ENCODE measurements around the gene NPAS3. TPM values are rescaled to one million over a fixed set of nuclear protein-coding genes. Genes with fewer than 3 reads are reported as not detected.

NPAS3 gene
- total and polyA plus RNA-seq, 2 donors (not counting 3 experiments of a cell fraction or from before 2014, with no cell fraction given): 0.10 to 0.13 TPM

DNA sequence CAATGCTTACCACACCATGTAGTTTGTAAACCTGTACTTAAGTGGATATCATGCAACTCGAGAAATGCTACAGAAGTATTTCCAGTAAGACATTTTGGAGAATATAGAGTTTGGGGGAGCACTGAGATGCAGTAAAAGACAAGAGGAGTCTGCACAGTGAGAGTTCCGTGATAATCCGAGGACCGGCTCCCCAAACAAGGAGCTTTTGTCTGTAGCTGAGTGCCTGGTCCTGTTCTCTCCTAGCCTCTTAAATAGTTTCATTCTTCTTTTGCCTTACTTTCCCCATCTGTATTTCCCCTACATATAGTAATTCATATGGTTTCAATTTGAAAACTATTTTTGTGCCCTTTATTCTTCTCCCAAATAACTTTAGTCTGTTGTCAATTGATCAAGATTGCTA lies 648.1 kb downstream of the NPAS3 start:
- DNase-seq (ENCODE audit: low read depth, low spot score) (no peak), FAIRE-seq (no peak)
- no peak overlapping the region for H3K9ac ChIP-seq (replicated peaks; ENCODE audit: extremely low read depth, insufficient read depth, low read length)
- no peaks in the 10 kb centered on the region for H3K36me3 ChIP-seq (ENCODE audit: control insufficient read depth in 2 of 2, extremely low read depth in 1 of 2, insufficient read depth in 2 of 2, low read length in 2 of 2)
- H3K27ac ChIP-seq (ENCODE audit: insufficient read depth, low read depth, low read length): no peak overlapping the region
- no peaks in the 10 kb centered on the region for H3K9me1 ChIP-seq (replicated peaks; ENCODE audit: control insufficient read depth, extremely low read depth, insufficient read depth, low read length)
- H2AFZ ChIP-seq (ENCODE audit: low read depth, low read length): no peak overlapping the region
- no peak overlapping the region for H3K4me3 ChIP-seq (replicated peaks in 1 of 3; ENCODE audit: insufficient read depth in 1 of 3, low read depth in 1 of 3, low read length in 3 of 3)
- dilution Hi-C loops (cut with MboI; ENCODE audit: extremely low pct_ligation_motif_present, low sequenced_read_pairs): no loop called here
- H3K27me3 ChIP-seq (ENCODE audit: control insufficient read depth in 2 of 2, insufficient read depth in 2 of 2, low read length in 2 of 2): no peaks in the 10 kb centered on the region
- TF ChIP-seq JUN (IDR thresholded peaks at IDR 0.05; ENCODE audit: borderline replicate concordance, insufficient read depth, insufficient read length, low read depth): no peak
- TF ChIP-seq EZH2 (IDR thresholded peaks at IDR 0.05; ENCODE audit: borderline replicate concordance, low read depth, low read length, severe bottlenecking): no peak
- TF ChIP-seq POLR2AphosphoS5 (IDR thresholded peaks at IDR 0.05; ENCODE audit: insufficient read depth, low read depth, low read length): no peak
- TF ChIP-seq, protein P1, sequence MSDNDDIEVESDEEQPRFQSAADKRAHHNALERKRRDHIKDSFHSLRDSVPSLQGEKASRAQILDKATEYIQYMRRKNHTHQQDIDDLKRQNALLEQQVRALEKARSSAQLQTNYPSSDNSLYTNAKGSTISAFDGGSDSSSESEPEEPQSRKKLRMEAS (IDR thresholded peaks at IDR 0.05; ENCODE audit: insufficient read depth, insufficient read length): no peak
- TF ChIP-seq MYC (IDR thresholded peaks at IDR 0.05; ENCODE audit: low read depth, low read length): no peak
- TF ChIP-seq FOS (IDR thresholded peaks at IDR 0.05; ENCODE audit: borderline replicate concordance, insufficient read depth, low read length): no peak
- TF ChIP-seq, protein P2, sequence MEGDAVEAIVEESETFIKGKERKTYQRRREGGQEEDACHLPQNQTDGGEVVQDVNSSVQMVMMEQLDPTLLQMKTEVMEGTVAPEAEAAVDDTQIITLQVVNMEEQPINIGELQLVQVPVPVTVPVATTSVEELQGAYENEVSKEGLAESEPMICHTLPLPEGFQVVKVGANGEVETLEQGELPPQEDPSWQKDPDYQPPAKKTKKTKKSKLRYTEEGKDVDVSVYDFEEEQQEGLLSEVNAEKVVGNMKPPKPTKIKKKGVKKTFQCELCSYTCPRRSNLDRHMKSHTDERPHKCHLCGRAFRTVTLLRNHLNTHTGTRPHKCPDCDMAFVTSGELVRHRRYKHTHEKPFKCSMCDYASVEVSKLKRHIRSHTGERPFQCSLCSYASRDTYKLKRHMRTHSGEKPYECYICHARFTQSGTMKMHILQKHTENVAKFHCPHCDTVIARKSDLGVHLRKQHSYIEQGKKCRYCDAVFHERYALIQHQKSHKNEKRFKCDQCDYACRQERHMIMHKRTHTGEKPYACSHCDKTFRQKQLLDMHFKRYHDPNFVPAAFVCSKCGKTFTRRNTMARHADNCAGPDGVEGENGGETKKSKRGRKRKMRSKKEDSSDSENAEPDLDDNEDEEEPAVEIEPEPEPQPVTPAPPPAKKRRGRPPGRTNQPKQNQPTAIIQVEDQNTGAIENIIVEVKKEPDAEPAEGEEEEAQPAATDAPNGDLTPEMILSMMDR (IDR thresholded peaks at IDR 0.05; ENCODE audit: extremely low read depth in 1 of 2, insufficient read depth in 1 of 2, low read depth in 1 of 2, low read length in 2 of 2): no peak
- TF ChIP-seq POLR2A (IDR thresholded peaks at IDR 0.05; ENCODE audit: low read depth, low read length): no peak
- no peak for TF ChIP-seq GATA2 (IDR thresholded peaks at IDR 0.05; ENCODE audit: insufficient read depth, insufficient read length, low read depth, low read length)
- no peak overlapping the region for H3K4me2 ChIP-seq (ENCODE audit: insufficient read depth, low read length)
- ChIA-PET CTCF (interaction anchor here (1.3 kb wide), 1 partner anchor 206 kb away, joined by 3 read pairs; no protein-coding TSS in a partner anchor), POLR2A (no interaction called here)
- no TSS peak for BruUV-seq (replicated peaks)
- no peaks in the 10 kb centered on the region for H3K9me3 ChIP-seq (replicated peaks; ENCODE audit: control insufficient read depth, insufficient read depth, low read length)
- H4K20me1 ChIP-seq (replicated peaks; ENCODE audit: control insufficient read depth, extremely low read depth, insufficient read depth, low read length): no peaks in the 10 kb centered on the region
- intact Hi-C loops (cut with micrococcal nuclease): no loop called here
- H3K79me2 ChIP-seq (ENCODE audit: control insufficient read depth, insufficient read depth, low read length): no peaks in the 10 kb centered on the region
- H3K4me1 ChIP-seq (ENCODE audit: control insufficient read depth, extremely low read depth, insufficient read depth, low read length): no peaks in the 10 kb centered on the region

Data from endothelial cell of umbilical vein (primary cell).